SKM-1 (cell line): ENCODE measurements around the gene ATOH8.

Source experiments
- DNase-seq: peaks from one replicate; lab custom pipeline; 2025; ENCODE audit not compliant: unreplicated experiment; lab: John Stamatoyannopoulos, UW

ATOH8 gene

DNA sequence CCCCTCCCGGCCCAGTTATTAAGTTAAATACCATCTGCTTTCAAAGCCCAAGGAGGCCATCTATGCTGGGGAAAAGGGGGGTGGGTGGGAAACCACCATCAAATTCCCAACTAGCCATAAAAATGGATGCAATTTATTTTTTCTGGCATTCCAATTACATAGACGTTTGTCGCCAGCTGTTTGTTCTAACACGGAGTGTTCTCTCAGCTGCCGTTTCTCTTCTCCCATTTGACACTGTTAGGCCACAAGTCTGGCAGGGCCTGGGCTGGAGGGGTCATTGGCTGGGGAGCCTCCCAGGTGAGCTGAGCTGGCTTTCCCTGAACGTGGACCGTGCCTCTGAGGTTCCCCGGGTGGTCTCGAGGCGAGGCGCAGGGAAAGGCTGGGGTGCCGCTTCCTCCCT lies 16.6 kb downstream of the ATOH8 start:
- DNase-seq: no peak

DNA sequence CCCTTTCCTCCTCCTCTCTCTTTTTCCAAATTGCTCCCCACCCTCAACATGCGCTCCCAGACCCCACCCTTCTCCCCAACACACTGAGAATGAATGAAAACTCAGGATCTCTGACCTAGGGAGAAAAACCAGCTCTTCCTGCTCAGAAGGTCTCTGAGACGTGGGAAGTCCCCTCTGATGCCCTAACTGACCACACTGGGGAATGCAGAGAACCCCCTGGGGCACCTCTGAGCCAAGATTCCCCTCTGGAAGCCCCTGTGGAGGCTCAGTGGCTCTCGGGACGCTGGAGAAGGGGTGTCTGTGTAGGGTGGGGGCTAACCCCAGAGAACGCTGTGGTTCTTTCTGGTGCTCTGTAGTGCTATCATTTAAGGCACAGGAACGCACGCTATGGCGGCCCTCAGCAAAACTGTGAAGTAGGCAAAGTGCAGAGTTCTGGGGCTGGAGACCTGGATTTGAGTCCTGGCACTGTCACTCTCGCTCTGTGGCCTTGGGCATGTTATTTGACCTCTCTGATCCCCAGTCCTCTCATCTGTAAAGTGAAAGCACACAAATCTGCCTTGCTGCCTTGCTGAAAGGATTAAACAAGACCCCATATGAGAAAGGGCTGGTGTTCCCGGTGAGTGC lies 17.1 kb downstream of the ATOH8 start:
- DNase-seq: no peak

DNA sequence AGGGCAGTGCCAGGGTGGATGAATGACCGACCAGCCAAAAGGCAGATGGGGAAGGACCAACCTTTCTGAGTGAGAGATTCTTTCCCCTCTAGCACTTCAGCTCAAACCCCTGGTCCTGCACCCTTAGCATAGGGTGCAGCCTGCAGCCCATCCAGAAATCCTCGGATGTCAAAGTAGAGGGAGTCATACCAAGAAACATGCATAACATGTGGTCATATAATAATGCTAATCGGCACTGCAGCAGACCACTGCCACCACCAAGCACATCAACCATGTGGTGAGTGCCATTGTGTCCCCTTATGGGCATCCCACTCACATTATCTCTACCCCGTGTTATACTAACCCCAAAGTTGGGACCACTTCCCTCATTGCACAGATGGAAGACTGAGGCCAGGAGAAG lies 17.7 kb downstream of the ATOH8 start:
- no peak for DNase-seq

DNA sequence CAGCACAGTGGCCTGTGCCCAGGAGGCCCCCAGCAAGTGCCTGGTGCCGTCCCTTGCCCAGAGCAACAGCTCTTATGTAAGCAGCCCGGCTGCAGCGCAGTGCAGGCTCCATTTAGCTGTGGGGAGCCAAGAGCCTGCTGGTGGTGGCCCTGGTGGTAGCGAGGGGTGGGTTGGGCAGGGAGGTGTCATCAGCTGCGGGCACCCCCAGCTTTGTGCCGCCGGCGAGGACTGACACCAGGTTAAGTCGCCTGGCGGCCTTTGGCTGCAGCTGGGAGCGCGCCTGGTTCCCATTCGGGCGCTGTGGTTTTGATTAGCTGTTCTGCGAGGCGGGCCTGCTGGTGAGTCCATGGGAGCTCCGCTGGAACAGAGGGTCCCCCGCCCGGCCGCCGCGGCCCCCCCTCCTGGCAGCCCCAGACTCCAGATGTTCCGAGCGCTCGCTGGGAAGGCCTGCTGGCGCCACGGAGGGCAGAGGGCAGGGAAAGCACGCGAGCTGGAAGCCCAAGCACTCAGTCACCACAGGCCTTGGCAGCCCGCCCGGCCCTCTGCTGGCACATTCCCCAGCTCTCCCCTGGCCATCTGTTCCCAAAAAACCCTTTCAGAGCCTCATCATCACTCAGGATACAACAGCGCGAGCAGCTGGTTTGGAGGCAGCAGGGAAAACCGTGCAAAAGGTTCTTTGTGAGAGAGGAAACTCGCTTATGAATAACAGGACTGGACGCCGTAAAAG lies 18.4 kb downstream of the ATOH8 start:
- no peak for DNase-seq

DNA sequence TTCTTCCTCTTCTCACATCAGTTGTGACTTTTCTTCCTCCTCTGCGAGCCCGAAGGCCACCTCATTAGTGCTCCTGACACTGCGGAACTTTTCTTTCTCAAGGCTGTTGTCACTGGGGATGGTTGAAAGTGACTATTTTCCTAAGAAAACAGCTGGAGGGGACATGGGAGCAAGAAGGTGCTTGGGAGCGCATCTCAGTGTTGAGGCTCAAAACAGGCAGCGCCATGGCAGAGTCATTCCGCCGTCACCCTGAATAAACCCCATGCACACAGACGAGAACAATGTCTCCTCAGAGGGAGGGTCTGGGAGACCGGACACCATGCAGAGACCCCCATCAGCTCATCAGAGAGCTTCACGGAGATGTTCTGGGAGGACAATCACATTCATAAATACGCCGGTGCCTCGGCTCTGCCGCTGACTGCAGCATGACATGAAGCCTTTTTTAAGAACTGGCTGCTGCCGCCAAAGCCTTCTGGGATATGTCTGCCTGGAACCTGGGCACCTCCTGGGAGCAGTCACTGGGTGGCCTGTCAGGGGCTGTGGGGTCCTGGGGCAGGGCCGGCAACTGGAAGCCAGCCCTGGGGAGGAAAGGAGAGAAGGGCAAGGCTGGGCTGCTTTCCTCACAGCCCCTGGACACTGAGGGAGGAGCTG lies 19.2 kb downstream of the ATOH8 start:
- no peak for DNase-seq

DNA sequence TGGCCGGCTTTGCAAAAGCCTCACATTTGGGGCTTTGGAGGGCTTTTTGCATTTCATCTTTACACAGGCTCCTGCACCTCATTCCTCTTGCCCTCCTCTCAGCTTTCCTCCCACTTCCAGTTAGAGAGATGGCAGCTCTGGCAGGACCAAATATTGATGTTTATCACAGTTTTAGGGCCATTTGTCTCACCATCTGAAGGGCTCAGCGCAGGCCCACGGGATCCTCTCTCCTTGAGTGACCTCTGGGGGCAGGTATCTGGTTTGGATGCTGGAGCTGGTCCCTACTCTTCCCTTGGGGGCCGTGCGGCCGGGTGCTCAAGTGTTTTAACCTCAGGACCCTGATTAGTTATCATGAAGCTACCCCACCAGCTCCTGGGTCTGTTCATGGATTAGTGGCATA lies 19.9 kb downstream of the ATOH8 start:
- DNase-seq: no peak

DNA sequence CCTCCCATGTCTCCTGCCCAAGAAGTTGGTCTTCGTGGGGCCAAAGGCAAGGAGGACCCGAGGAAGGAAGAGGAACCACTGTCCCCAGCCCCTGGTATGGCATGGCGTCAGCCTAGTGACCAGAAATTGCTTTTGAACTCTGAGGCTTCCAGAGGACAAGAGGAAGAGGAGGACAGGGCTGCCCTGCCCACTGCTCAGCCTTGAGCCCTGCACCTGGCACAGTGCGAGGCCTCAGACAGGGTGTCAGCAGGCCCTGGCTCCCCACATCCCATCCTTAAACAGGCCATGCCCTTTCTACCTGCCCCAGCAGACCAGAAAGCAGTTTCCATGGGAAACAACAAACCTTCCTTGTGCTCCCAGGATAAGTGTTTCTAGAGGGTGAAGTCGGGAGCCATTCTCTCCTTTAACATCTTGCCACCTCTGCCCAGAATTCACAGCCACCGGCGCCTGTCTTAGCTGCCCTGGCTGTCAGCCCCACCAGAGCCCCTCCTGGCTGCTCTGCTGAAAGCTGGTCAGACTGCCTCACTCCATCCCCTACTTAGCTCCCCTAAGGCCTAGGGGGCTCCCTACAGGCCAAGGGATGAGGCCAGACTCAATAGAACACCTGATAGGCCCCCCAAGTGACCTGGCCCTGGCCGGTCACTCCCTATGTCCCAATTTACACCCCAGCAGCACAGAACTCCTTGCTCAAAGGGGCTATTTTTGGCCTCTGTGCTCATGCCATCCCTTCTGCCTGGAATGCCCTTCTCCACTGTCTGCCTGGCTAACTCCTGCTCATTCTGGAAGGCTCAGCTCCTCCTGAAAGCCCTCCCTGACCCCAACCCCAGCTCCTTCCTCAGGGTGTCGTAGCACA lies 20.6 kb downstream of the ATOH8 start:
- no peak for DNase-seq

DNA sequence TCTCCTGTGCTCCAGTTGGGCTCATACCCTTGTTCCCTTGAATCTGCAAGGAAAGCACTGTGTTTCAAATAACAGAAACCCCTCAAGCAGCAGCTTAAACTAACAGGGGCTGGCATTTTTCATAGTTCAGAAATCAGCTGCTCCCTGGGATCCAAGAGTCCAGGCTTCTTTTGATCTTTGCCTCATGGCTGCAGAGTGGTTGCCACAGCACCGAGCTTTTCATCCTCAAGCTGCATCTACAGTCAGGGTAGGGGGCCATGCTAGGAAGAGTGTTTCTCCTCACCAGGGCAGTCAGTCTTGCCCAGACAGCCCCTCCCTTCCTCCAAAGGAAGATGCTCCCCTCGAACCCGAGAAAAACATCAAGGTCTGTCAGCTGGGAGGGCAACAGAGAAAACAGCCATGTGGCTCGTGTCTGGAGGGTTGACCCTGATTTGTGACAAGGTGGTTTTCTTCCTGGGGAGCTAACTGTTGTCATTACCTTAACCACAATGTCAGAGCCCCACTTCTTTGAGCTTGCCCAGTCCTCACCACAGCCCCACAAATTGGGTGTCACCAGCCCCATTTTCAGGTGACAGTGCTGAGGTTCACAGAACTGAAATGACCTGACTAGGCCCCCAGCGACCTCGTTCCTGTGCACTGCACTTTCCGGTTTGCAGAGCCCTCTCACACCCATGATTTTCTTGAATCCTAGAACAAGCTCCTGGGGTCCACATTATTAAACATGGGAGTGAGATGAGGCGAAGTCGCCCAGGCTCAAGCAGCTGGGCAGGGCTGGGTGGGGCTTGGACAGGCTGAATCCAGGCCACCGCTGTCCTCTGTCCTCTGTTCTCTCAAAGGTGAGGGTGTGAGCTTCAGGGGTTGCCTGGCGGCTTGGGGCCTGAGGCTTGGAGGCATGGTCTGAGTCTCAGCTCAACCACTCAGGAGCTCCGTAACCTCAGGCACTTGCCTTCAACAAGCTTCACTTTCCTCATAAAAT lies 21.9 kb downstream of the ATOH8 start:
- DNase-seq: no peak

DNA sequence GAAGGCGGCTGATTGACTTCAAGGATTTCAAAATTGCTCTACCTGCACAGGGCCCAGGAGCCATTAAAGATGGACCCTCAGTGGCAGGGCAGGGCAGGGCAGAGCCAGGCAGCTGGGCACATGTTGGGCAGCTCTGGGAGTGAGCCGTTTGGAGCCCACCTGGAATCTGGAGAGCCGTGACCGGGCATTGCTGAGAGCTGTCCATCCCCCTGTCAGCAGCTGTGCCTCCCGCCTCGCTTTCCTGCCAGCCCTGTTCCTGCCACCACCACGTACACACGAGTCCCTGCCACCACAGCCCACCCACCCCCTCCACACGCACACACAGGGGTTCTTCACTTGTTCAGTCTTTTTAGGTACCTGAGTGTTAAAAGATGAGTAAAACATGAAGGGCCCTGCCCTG lies 22.9 kb downstream of the ATOH8 start:
- no peak for DNase-seq

DNA sequence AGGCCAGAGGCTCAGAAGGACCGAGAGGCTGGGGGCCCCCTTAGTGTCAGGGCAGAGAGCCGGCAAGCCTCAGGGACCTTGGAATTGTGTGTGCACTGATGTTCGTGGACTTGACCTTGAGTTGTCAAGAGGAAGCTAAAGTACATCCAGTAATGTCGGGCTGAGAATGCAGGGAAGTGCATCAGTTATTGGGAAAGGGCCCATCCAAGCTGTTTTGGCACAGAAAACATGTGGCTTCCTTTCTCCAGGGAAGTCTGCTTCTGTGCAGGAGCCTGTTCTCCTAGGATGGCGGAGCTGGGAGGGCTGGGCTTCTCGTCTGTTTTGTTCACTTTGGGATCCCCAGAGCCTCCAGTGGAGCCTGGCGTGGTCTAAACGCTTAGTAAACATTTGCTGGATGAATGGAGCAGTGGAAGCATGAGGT lies 23.7 kb downstream of the ATOH8 start:
- DNase-seq: no peak

DNA sequence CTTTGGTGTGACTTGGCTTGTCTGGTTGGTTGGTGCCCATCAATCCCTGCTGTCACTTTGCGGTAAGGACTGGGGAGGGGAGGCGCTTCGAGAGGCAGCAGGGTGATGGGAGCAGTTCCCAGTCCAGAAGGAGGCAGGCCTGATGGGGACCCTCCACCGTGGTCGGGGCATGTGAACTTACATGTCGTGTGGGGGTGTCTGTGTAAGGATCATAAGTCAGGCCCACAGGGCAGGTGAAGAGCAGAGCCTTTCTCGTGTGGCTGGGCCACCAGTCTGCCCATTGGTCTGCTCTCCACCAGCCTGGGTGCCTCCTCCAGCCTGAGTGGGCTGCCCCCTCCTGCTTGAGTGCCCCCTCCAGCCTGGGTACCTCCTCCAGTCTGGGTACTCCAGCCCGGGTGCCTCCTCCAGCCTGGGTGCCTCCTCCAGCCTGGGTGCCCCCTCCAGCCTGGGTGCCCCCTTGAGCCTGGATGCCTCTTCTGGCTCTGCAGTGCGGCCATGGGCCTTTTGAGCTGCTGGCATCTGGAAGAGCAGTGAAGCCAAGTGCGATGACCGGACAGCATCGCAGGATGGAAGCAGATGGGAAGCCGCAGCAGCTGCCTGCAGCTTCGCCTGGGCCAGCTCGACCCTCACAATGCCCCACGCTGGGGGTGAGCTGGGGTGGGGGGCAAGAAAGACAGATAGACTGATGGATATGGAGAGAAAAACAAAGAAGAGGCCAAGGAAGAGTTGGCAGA lies 25.0 kb downstream of the ATOH8 start:
- DNase-seq: no peak

DNA sequence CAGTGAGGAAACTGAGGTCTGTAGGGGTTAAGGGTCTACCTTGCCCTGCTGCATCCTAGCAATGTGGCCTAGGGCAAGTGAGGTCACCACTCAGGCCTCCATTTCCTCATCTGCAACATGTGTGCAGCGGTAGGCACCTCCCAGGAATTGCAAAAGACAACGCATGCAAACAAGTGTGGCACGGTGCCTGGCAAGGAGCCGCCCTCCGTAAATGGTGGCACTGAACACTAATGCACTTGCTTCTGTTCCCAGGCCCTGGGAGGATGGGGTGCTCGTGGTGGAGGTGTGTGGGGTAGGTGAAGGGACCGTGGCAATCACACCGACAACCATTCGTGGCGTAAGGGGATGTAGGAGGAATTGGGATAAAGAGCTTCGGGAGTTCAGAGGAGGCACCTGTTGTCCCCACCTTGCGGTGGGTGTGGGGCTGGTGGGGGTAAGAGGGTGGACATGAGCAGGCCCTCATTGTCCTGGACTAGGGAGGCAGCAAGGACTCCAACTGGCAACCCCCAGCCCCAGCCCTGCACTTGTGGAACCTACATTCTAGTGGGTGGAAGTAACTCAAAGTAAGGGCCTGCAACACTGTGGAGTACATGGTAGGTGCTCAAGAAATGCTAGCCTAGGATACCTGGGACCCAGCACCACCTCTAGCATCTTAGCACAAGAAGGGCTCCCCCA lies 26.0 kb downstream of the ATOH8 start:
- no peak for DNase-seq

DNA sequence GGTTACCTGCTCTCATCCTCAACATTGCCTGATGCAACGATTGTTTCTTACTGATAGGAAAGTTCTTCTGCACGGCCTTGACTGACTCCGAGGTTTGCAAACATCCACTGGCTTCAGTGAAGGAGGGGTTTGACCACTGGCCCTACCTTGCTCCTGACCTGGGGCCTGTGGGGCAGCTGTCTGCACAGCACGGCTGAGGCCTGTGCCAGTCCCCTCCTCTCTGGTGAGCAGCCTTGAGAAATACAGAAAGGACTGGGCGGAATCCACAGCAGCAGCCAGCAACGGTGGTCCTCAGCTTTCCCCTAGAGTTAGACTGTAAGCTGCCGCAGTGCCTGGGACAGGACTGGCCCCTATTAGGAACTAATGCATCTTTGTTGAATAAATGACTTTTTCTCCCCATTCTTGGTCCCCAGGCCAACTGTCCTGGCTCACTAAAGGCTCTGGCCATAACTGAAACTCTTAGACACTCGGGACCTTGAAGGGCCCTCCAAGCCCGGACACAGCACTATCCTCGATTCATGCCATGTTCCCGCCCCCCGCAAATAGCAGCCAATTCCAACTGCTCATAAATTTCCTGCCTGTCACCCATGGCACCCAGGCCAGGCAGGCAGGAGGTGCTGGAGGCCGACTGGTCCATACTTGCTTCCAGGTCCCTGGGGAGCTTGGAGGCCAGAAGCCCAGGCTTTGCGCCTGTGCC lies 26.7 kb downstream of the ATOH8 start:
- no peak for DNase-seq

DNA sequence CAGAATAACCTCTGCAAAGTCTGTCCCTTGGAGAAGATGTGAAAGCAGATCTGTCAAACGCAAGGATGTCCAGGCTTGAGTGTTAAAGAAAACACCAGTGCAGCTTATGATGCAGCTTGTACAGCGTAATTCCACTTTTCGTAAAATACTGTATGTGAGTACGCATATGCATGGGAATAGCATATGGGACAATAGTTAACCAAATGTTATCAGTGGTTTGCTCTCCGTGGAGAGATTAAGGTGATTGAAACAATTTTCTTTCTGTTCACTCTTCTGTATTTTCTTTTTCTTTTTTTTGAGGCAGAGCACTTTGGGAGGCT lies 27.2 kb downstream of the ATOH8 start:
- no peak for DNase-seq

DNA sequence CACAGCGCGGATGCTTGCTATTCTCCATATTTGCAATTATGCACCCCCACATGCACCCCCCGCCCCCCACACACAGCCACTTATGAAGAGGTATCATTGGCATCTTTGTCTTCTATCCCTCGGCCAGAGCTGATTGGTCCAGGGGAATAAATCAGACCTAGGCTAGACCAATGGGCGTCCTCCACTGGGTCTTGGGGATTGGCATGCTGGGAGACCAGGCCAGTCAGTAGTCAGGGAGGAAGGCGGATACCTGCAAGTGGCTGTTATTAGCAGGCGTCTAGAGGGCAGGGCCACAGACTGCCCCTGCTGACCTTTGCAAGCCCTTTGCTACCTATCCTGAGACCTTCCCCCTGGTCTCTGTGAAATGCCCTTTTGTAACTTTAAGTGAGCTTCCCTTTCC lies 30.0 kb downstream of the ATOH8 start:
- DNase-seq: no peak

DNA sequence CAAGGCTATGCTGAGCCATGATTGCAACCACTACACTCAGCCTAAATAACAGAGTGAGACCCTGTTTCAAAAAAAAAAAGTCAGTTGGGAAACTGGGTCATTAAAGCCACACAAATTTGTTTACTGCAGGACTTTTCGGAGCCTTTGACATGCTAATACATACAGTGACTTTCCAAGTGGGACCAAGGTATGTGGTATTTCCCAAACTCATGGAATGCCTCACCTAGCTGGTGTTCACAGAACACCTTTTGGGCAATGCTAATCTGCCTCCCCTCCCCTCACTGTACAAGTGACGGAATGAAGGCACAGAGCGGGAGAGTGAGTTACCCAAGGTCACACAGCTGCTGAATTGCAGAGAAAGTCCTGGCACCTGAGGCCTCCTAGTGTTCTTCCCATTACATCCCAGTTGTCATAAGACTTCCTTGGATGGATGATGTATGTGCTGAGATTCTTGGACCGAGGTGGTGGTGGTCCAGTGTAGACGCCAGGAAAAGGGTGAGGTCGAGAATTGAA lies 30.7 kb downstream of the ATOH8 start:
- no peak for DNase-seq

DNA sequence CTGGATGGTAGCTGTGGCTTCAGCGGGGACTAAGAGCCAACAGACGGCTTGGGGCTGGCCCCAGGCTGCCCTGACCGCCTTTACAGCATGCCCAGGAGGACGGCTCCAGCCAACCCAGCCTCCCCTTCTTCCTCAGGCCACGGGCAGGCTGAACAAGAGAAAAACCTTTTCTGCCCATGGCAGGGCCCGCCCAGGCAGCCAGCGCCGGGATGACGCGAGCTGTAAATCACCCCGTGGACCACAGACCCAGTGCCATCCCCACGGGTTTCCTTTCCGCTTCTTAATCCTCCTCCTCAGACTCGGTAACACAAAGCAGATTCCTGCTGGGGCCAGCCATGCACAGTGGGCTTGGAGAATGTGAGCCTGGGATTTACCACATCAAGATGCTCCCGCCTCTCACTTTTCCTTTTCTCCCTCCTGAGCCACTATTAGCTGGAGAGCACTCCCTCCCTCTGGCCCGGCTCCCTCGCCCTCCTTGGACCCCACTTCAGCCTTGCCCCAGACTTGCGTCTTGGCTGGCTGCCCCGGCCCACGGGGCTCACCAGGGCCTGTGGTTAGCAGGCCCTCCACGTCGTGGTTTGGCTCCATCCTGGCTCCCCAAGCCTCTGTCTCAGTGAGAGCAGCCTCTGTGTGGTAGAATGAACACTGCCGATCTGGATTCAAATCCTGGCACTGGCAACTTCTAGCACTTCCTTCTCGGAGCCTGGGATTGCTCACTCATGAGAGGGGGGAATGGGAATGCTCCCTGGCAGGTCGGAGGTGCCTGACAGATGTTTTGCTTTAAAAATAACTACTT lies 31.4 kb downstream of the ATOH8 start:
- no peak for DNase-seq

DNA sequence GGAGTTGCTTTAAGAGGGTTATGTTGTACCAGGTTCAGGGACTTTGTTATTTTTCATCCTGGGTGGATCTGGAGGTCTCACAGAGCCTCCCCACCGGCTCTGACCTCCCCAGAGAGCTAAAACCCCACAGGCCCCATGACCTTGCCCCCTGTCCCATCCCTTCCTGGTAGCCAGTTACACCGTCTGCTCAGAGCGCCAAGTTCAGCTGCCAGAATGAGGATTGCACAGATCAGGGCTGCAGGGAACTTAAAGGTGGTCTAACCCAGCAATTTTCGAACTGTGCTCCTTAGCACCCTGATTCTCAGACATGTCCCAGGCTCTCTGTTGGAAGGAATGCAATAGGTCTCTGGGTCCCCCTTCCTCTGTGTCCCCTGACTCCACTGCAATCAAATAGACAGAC lies 32.1 kb downstream of the ATOH8 start:
- no peak for DNase-seq
